ENCODE data around the gene COMMD4. TPM values are rescaled to one million over a fixed set of nuclear protein-coding genes. Genes with fewer than 3 reads are reported as not detected.

COMMD4 gene
- total RNA-seq, 2 donors from 2014 or later, result 153 to 156 TPM

DNA sequence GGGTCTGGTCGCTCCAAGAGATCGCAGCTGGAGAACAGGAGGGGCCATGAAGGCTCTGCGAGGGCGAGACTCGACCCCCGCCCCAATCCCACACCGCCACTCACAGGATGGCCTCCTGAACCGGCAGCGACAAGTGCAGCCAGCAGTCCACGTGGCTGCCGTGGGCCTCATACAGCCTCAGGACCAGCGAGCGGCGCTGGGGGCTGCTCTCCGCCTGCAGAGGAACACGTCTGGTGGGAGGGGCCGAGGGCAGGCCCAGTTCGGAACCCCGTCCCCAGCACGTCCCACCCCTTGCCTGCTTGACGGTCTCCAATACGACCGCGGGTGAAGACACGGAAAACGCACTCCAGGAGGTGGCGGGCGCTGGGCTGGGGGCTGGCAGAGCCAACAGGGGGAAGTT is 20.1 kb downstream of the COMMD4 start:
- 91 to 96% methylated on average over 22 to 28 of the region's 28 CpGs for WGBS, 2 experiments (ENCODE audit: insufficient coverage in 1 of 2, insufficient read length in 1 of 2)
- H3K4me3 Mint-ChIP-seq, result no peak overlapping the region
- Histone ChIP-seq H3K27me3 (ENCODE audit: control insufficient read depth, insufficient read depth, low read length, poor library complexity, severe bottlenecking) (no peaks in the 10 kb centered on the region), H3K27ac (ENCODE audit: low read depth, low read length) (no peak overlapping the region), H3K4me3 (ENCODE audit: low read length) (no peak overlapping the region), H3K36me3 (ENCODE audit: control insufficient read depth, insufficient read depth, low read length) (peaks cover 13% of the 10 kb centered on the region), H3K4me1 (ENCODE audit: control insufficient read depth, insufficient read depth, low read length) (no peaks in the 10 kb centered on the region), H3K9ac (ENCODE audit: extremely low read depth, low read length, poor library complexity, severe bottlenecking) (no peak overlapping the region), H3K9me3 (ENCODE audit: control insufficient read depth, low read length) (no peaks in the 10 kb centered on the region)
- no peak overlapping the region for H3K27ac Mint-ChIP-seq
- H3K9me3 Mint-ChIP-seq, result no peaks in the 10 kb centered on the region
- TF ChIP-seq, protein P1, sequence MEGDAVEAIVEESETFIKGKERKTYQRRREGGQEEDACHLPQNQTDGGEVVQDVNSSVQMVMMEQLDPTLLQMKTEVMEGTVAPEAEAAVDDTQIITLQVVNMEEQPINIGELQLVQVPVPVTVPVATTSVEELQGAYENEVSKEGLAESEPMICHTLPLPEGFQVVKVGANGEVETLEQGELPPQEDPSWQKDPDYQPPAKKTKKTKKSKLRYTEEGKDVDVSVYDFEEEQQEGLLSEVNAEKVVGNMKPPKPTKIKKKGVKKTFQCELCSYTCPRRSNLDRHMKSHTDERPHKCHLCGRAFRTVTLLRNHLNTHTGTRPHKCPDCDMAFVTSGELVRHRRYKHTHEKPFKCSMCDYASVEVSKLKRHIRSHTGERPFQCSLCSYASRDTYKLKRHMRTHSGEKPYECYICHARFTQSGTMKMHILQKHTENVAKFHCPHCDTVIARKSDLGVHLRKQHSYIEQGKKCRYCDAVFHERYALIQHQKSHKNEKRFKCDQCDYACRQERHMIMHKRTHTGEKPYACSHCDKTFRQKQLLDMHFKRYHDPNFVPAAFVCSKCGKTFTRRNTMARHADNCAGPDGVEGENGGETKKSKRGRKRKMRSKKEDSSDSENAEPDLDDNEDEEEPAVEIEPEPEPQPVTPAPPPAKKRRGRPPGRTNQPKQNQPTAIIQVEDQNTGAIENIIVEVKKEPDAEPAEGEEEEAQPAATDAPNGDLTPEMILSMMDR (conservative IDR thresholded peaks at IDR 0.05), result no peak
- peaks cover 22% of the 10 kb centered on the region for H3K36me3 Mint-ChIP-seq (ENCODE audit: low read depth)
- no peak for DNase-seq
- H3K4me1 Mint-ChIP-seq, result no peaks in the 10 kb centered on the region
- H3K27me3 Mint-ChIP-seq (ENCODE audit: insufficient read depth), result no peaks in the 10 kb centered on the region

GRCh38 chr15:75356517-75356916 is 20.7 kb downstream of the COMMD4 start:
- Mint-ChIP-seq H3K27me3 (ENCODE audit: insufficient read depth) (no peaks in the 10 kb centered on the region), H3K36me3 (ENCODE audit: low read depth) (peaks cover 26% of the 10 kb centered on the region), H3K4me3 (no peak overlapping the region), H3K27ac (no peak overlapping the region), H3K9me3 (no peaks in the 10 kb centered on the region), H3K4me1 (no peaks in the 10 kb centered on the region)
- H3K4me1 ChIP-seq (ENCODE audit: control insufficient read depth, insufficient read depth, low read length), result no peaks in the 10 kb centered on the region
- 92 to 98% methylated on average over 16 to 20 of the region's 20 CpGs for WGBS, 2 experiments (ENCODE audit: insufficient coverage in 1 of 2, insufficient read length in 1 of 2)
- H3K27me3 ChIP-seq (ENCODE audit: control insufficient read depth, insufficient read depth, low read length, poor library complexity, severe bottlenecking), result no peaks in the 10 kb centered on the region
- H3K27ac ChIP-seq (ENCODE audit: low read depth, low read length), result no peak overlapping the region
- H3K9me3 ChIP-seq (ENCODE audit: control insufficient read depth, low read length), result no peaks in the 10 kb centered on the region
- no peak overlapping the region for H3K9ac ChIP-seq (ENCODE audit: extremely low read depth, low read length, poor library complexity, severe bottlenecking)
- TF ChIP-seq, protein P1 (conservative IDR thresholded peaks at IDR 0.05), result no peak
- DNase-seq, result no peak
- peaks cover 13% of the 10 kb centered on the region for H3K36me3 ChIP-seq (ENCODE audit: control insufficient read depth, insufficient read depth, low read length)
- no peak overlapping the region for H3K4me3 ChIP-seq (ENCODE audit: low read length)

DNA sequence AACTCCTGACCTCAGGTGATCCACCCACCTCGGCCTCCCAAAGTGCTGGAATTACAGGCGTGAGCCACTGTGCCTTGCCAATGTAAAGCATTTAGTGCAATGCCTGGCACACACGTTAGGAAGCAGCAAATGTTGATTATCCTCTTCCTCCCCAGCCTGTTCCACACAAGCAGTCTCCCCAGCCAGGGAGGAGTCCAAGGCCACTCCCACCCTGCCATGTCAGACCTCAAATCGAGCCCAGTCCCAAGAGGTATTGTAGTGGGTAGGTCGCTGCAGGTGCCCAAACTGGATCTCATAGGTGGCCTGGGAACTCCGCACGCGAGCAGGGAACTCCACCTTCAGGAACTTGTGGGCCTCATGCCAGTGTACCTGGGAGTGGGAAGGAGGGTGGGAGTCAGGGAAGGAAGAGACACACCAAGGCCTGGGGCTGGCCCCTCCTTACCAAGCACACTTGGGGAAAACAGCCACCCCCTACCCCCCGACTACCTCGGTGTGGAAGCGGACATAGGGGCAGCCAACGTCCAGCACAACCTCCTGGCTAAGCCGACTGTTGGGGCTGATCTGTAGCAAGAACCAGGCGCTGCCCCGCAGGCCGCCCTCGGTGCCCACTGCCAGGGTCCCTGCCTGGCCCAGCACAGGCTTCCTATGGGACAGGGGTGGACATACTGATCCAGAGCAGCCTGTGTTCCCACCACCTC is 22.3 kb downstream of the COMMD4 start:
- H3K27me3 Mint-ChIP-seq (ENCODE audit: insufficient read depth), result no peaks in the 10 kb centered on the region
- no peak overlapping the region for H3K4me3 ChIP-seq (ENCODE audit: low read length)
- peaks cover 30% of the 10 kb centered on the region for H3K36me3 Mint-ChIP-seq (ENCODE audit: low read depth)
- H3K9ac ChIP-seq (ENCODE audit: extremely low read depth, low read length, poor library complexity, severe bottlenecking), result no peak overlapping the region
- H3K4me1 ChIP-seq (ENCODE audit: control insufficient read depth, insufficient read depth, low read length), result no peaks in the 10 kb centered on the region
- no peak for DNase-seq
- H3K9me3 Mint-ChIP-seq, result no peaks in the 10 kb centered on the region
- H3K36me3 ChIP-seq (ENCODE audit: control insufficient read depth, insufficient read depth, low read length), result peaks cover 13% of the 10 kb centered on the region
- H3K4me3 Mint-ChIP-seq, result no peak overlapping the region
- TF ChIP-seq, protein P1 (conservative IDR thresholded peaks at IDR 0.05), result no peak
- WGBS, 2 experiments (ENCODE audit: insufficient coverage in 1 of 2, insufficient read length in 1 of 2), result 89 to 94% methylated on average over 8 to 17 of the region's 17 CpGs
- H3K4me1 Mint-ChIP-seq, result no peaks in the 10 kb centered on the region
- no peaks in the 10 kb centered on the region for H3K27me3 ChIP-seq (ENCODE audit: control insufficient read depth, insufficient read depth, low read length, poor library complexity, severe bottlenecking)
- no peak overlapping the region for H3K27ac ChIP-seq (ENCODE audit: low read depth, low read length)
- no peaks in the 10 kb centered on the region for H3K9me3 ChIP-seq (ENCODE audit: control insufficient read depth, low read length)
- no peak overlapping the region for H3K27ac Mint-ChIP-seq
